HG02885 (cell line): ENCODE data around the gene PLCG2.
A peak's percentile ranks its signal among the peaks of the same experiment; 100 is the strongest.
"Not testable (repeated sequence)": the region's sequence is repeated elsewhere in the genome, so short reads cannot be mapped to it uniquely, and the experiment has no call there.

Experiments
- ATAC-seq: cut with Tn5 transposase; IDR thresholded peaks from one replicate; pipeline ENCODE4 v1.9.1; 2021; ENCODE audit warnings: mild to moderate bottlenecking; ENCODE audit not compliant: unreplicated experiment, poor library complexity

The PLCG2 gene

DNA sequence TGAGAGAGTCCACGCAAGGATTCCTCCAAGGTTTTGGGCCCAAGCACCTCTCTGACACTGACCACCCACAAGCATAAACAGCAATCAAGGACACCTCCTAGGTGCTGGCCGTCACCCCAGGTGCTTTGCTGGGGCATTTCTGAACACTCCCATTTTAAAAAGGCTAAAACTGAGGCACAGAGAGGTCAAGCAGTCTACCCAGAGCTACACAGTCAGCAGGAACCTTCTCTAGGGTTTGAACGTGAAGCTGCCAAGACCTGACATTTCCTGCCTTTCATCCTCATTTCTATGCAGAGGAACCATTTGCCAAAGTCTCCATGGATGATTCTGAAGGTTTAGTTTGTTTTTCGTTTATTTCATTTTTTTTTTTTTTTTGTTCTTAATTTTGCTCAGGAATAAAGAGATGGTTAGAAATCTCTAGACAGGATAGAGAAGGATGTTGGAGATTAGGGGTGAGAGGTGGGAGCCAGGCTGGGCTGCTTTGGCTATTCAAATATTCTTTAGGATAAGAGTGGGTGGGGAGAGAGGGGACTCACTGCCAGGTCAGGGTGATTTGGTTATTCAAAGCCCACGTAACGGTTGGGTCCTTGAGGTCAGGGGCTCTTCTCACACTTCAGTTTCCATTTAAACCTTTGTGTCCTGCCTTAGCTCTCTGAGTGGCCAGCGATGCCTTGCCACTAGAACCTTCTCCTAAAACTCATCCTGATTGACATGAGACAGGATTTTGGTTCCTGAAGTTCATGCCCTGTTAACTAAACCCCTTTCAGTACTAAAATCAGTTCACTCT is 6.2 kb downstream of the PLCG2 start:
- ATAC-seq = no peak

DNA sequence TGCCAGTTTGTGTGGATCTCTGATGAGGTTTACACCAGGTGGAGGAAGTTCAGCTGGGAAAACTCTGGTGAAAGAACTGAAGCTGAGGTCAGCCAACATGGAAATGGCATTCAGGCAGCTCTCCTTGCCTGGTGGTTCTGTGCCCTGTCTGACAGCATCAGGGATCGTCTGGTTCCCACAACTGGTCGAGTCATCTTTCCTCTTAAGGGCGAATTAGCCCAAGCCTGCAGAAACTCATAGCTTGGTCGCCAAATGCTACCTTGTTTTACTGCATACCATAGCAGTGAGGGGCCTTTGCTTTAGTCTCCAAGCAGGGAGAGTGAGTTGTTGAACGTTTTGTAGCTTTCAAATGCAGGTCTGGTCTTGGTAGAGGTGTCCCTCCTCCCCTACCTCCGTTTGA is 7.2 kb downstream of the PLCG2 start:
- ATAC-seq = no peak

DNA sequence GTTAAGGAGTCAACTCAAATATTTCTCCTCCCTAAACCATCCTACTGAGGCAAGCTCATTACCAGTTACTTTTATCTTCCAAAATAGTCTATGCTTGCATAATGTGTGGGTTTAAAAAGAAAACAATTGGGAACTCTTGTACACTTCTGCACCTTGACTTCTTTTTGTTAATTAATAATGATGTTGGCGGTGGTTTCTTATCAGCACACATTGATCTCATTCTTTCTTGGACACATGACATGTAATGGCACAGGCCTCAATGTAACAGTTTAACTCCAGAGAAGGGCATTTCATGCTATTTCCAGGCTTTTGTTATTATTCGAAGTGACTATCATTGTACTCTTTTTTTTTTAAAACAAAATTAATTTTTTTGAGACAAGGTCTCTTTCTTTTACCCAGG is 7.8 kb downstream of the PLCG2 start:
- no peak for ATAC-seq

GRCh38 chr16:81787659-81788058 is 8.6 kb downstream of the PLCG2 start:
- ATAC-seq = no peak

GRCh38 chr16:81790277-81790676 is 11.2 kb downstream of the PLCG2 start:
- no peak for ATAC-seq

GRCh38 chr16:81790830-81791435 is 11.8 kb downstream of the PLCG2 start:
- no peak for ATAC-seq

- no peak for ATAC-seq
These were observed 13.7 kb downstream of the PLCG2 start for GRCh38 chr16:81792828-81793227.

DNA sequence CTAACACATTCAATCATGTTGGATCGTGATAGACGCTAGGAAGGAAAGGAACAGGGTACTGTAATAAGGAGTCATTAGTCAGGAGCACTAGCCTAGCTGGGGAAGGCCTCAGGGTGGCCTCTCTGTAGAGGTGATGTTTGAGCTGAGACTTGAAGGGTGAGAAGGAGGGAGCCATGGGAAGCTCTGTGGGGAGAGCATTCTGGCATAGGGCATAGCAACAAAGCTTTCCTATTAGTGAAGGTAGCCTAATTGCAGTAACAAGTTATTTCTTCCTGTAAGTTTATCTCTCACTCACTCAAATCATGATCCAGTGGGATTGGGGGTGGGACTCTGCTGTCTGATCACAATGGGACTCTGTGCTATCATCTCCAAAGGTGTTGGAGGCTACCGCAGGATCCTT is 16.1 kb downstream of the PLCG2 start:
- ATAC-seq = no peak

- no peak for ATAC-seq
These were observed 16.9 kb downstream of the PLCG2 start for GRCh38 chr16:81796035-81796434.

DNA sequence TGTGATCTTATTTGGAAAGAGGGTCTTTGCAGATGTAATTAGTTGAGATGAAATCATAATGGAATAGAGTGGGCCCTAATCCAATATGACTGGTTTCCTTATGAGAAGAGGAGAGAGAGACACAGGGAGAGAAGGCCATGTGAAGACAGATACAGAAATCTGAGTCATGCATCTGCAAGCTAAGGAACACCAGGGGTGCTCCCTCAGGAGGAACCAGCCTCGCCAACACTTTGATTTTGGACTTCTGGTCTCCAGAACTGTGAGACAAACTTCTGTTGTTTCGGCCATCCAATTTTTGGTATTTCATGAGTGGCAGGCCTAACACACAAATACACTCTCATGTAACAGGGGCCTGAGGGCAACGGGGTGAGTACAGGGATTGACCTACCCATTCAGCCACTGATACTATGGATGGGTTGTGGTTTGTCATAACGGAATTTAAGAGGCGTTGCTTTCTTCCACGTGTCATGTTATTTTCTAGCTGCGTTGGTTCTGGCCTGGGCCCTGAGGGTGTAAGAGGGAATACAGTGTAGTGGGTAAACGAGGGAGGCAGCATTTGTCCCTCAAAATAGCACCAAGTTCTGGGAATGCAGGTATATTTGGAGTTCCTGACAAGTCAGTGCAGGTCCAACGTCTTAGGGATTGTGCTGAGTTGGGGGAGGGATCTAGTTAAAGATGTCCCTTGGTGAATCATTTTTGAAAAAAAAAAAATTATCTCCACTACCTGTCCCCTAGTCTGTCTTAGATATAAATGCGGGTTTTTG is 17.7 kb downstream of the PLCG2 start:
- ATAC-seq = no peak

DNA sequence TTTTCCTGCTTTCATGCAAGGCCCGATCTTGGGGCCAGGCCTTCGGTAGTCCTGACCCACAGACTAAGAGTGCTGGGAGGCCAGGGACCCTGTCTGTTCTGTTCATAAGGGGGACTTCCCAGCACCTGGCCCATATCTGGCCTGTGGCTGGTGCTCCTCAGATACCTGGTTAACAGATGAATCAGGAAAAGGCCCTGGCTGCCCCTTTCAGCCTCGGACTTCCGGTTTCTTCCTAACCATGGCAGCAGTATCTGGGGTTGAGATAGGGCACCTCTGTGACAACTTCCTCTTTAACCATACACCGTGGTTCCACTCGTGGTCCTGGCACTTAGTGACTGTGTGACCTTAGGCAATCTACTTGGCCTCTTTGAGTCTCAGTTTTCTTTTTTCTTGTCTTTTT is 18.4 kb downstream of the PLCG2 start:
- ATAC-seq = peak; percentile 41

DNA sequence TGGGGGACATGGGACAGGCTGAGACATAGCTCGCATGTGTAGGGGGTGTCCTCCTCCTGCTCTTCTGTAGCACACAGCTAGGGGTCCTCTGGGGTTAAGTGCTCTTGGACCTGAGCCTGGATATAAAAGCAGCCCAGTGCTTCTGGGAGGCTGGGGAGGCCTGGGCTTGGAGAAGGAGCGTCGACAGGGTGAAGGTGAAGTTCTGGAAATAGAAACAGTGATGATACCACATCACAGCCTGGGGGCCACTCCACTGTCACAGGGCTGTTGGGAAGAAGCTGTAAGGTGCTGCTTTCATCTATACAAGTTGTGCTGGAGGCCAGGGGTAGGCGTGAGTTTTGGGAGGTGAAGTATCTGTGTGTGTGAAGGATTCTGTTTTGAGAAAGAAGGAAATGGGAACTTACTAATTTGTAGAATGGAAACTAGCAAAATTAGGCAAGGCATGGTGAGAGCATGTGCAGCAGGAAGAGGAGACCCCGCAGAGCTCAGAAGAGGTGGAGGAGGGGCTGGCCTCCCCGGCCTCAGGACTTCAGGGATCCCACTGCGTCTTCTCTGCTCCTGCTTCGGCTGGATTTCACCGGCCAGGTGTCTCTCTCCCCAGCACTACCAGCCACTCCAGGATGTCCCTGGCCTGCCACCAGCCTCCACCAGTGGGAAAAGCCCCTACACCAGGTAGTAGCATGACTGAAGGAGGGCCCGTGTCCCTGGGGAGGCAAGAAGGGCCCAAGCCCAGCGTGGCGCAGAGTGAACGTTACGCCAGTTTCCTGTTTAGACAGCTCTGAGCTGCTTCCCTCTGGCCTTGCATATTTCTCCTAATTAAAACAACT is 19.4 kb downstream of the PLCG2 start:
- ATAC-seq = peak; percentile 65

DNA sequence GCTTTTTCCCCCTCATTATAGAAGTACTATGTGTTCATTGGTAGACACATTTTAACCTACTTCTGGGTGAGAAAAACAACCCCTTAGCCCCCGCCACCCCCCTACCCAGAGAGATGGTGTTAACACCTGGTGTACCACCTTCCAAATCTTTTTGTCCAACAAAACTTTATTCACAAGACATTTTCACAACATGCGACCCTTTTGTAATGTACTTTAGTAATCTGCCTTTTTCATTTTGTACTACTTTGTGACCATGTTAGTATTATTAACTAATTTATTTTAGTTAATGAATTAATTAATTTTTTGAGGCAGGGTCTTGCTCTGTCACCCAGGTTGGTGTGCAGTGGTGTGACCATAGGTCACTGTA is 20.0 kb downstream of the PLCG2 start:
- no peak for ATAC-seq

DNA sequence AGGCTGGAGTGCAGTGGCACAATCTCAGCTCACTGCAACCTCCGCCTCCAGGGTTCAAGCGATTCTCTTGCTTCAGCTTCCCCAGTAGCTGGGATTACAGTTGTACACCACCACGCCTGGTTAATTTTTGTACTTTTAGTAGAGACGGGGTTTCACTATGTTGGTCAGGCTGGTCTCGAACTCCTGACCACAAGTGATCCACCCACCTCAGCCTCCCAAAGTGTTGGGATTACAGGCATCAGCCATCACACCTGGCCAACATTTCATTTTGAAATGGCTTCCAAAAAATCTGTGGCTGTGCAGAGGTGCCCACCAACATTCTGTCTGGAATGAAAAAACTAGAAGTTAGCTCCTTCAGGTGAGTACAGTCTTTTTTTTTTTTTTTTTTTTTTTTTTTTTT is 22.6 kb downstream of the PLCG2 start:
- not testable (repeated sequence) for ATAC-seq

DNA sequence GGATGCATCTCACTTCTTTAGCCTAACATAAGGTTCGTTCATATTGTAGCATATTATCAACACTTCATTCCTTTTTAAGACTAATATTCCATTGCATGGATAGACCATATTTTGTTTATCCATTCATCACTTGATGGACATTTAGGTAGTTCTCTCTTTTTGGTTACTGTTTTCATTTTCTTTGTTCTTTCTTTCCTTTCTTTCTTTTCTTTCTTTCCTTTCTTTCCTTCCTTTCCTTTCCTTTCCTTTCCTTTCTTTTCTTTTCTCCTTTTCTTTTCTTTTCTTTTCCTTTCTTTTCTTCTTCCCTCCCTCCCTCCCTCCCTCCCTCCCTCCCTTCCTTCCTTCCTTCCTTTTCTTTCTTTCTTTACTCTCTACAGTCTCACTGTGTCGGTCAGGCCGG is 24.2 kb downstream of the PLCG2 start:
- no peak for ATAC-seq

DNA sequence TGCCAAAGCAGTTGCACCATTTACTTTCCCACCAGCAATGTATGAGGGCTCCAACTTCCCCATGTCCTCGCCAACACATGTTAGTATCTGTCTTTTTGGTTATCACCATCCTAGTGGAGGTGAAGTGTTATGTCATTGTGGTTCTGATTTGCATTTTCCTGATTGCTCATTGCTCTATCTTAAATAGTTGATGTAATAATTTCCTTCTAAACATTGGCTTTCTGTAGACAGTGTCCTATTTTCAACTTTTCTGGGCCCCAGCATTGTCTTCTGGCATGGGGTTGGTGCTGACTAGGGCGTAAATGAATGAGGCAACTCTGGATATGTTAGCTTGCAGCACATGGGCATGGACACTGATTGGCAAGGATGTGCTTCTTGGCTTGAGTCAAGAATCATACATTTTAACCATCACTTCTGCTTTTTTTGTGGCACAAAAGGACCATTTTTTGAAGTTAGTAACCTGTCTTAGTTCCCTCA is 25.1 kb downstream of the PLCG2 start:
- no peak for ATAC-seq

GRCh38 chr16:81806696-81807095 is 27.6 kb downstream of the PLCG2 start:
- no peak for ATAC-seq

DNA sequence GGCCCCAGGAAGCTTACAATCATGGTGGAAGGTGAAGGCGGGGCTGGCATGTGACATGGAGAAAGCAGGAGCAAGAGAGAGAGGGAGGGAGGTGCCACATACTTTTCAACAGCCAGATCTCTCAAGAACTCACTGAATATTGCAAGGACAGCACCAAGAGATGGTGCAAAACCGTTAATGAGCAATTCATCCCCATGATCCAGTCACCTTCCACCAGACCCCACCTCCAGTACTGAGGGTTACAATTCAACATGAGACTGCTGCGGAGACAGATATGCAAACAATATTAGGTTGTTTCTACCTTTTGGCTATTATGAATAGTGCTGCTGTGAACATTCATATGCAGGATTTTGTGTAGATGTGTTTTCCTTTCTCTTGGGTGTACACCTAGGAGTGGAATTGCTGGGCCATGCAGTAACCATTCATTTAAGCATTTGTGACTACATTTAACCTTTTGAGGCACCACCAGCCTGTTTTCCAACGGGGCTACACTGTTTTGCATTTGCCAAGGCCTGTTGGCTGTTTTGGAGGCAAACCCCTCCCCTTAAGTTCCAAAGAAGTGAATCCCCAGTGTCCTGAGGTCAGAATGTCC is 28.8 kb downstream of the PLCG2 start:
- no peak for ATAC-seq

DNA sequence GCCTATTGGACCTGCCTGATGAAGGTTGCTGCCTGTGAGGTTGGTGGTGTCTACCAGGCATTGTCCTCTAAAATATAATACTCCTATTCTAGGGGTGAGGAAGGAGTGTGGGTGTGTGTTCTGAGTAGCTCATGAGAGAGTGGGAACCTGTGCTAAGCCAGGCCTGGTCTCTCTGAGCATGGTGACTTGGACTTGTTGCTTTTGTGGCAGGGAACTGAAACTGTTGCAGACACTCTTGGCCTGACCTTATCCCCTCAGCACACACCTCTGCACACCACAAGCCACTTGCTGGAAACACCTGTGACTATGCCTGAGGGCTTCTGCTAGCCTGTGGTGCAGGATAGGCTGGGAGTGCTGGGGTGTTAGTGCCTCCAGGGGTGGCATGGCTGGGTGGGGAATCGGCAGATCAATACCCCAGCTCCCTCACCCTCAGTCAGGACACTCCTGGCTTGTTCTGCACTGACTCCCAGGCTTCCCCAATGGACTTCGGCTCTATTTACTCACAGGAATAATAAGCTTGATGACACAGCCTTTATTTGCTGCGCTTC is 29.9 kb downstream of the PLCG2 start:
- peak; percentile 79 for ATAC-seq

DNA sequence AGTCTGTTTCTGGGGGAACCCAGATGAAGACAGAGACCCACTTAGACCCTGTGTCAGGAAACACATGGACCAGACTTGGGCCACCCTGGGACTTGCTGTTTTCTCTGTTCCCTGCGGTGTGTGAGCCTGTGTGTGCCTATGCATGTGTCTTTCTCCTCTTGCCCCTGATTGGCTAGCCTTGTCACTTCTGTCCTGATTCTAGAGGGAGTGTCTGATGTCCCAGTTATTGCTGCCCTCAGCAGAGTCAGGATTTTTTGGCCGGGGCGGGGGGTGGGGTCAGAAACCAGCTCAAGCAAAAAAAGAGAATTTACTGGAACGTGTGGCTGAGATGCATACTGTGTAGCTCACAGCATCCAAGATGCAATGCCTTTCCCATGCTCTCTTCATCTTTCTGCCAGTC is 30.5 kb downstream of the PLCG2 start:
- no peak for ATAC-seq
